ENCODE results near the gene APOBEC3B.
"Not testable (repeated sequence)": the region's sequence is repeated elsewhere in the genome, so short reads cannot be mapped to it uniquely, and the experiment has no call there.

Gene APOBEC3B

DNA sequence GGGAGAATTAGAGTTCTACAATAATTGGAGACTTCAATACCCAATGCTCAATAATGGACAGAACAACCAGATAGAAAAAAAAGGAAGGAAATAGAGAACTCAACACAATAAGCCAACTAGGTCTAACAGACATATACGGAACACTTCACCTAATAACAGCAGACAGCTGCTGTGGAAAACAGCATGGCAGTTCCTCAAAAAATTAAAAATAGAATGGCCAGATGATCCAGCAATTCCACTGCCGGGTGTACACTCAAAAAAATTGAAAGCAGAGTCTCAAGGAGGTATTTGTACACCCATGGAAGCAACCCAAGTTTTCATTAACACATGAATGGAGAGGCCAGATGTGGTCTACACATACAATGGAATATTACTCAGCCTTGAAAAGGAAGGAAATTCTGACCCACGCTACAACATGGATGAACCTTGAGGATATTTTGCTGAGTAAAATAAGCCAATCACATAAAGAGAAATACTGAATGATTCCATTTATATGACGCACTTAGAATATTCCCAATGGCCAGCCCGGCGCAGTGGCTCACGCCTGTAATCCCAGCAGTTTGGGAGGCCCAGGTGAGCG lies 26.2 kb downstream of the APOBEC3B start:
- not testable (repeated sequence) for DNase-seq

DNA sequence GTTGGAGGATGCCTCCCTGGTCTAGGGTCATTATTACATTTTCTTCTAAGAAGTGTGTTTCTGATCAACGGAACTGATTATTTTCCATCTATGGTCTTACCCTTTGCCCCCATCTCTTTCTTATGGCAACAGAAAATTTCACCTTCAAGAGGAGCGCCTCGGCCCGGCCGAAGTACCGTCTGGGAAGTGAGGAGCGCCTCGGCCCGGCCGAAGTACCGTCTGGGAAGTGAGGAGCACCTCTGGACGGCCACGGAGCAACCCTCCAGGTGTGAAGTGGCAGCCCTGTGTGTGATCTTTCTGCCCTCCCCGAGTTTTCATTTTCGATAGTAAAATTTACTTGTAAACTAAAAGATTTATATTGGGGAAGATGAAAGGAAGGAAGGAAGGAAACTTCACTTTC lies 28.8 kb downstream of the APOBEC3B start:
- DNase-seq, result no peak

DNA sequence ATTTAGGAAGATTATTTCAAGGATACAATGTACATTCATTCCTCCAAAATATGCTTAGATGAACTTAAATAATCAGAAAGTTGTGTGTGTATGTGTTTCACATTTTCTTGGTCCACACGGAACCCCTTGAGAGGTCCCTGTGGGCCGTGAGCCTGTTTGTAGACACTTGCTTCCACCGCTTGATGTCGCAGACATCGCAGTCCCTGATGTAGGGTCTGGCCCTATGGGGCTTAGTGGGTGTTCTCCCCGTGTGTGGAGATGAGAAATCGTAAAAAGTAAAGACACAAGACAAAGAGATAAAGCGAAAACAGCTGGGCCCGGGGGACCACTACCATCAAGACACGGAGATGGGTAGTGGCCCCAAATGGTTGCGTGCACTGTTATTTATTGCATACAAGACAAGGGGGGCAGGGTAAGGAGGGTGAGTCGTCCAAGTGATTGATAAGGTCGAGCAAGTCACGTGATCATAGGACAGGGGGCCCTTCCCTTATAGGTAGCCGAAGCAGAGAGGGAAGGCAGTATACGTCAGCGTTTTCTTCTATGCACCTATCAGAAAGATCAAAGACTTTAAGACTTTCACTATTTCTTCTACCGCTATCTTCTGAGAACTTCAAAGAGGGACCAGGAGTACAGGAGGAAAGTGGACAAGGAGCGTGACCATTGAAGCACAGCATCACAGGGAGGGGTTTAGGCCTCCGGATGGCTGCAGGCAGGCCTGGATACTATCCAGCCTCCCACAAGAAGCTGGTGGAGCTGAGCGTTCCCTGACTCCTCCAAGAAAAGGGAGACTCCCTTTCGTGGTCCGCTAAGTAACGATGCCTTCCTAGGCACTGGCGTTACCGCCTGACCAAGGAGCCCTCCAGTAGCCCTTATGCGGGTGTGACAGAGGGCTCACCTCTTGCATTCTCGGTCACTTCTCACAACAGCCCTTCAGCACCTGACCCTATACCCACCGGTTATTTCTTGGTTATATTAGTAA lies 30.7 kb downstream of the APOBEC3B start:
- DNase-seq, result no peak

DNA sequence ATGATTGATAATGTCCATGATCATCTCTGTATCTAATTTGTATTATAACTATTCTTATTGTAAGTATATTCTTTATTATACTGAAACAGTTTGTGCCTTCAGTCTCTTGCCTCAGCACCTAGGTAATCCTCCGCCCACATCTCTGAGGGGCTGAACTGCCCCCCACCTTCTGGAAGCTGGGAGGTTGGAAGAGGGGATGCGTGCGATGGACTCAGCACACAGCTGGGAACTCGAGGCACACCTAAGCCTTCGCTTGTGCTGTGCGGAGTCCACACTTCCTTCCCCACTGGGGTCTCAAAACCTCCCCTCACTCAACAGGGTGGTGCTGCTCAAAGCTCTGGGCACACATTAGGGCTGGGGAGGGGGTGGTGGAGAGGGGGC lies 31.4 kb downstream of the APOBEC3B start:
- not testable (repeated sequence) for DNase-seq

DNA sequence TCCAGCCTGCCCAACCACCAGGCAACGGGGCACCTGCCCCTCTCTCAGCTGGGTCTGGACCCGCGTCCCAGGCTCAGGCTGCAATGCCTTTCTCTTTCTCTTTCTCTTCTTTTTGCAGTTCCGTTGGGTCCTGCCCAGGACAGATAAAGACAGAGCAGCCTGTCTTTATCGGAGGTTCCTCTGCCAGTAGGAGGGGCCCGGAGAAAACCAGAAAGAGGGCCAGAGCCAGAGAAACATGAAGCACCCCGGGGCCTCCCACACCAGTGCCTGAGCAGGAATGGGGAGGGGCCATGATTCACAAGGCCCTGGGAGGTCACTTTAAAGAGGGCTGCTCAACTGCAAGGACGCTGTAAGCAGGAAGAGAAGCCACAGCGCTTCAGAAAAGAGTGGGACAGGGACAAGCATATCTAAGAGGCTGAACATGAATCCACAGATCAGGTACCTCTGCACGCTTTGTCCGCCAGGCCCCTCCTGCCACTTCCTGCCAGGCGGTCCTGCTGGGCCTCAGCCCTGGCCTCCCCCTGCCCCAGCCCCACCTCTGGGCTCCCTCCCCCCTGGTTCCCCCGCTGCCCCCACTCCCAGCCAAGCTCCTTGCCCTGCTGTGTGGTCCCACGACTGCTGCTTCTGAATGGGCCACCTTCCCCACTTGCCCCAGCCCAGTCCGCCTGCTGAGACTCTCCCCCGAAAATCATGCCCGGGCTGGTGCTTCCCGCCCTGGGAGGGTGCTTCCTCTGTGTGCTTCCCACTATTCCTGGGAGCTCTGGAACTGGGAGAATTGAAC lies 32.0 kb downstream of the APOBEC3B start, which contains the start of gene APOBEC3C:
APOBEC3C (plus strand) TSS at position 316 of the 781 bp plus-strand sequence; CDS start at position 422, 106 bp downstream.
- no peak for DNase-seq

DNA sequence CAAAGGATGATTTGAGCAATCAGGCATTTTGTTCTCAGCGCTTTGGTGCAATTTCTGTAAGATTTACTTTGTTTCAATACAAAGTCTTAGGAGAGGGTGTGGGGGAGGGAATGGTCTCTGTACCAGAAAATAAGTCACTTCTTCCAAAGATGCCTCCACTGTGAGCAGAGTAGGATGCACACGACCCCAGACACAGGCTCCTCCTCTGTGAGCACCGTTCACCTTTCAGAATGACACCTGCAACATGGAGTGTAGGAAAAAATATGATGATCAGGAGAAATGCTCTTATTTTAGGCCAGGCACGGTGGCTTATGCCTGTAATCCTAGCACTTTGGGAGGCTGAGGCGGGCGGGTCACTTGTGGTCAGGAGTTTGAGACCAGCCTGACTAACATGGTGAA lies 32.6 kb downstream of the APOBEC3B start:
- not testable (repeated sequence) for DNase-seq

DNA sequence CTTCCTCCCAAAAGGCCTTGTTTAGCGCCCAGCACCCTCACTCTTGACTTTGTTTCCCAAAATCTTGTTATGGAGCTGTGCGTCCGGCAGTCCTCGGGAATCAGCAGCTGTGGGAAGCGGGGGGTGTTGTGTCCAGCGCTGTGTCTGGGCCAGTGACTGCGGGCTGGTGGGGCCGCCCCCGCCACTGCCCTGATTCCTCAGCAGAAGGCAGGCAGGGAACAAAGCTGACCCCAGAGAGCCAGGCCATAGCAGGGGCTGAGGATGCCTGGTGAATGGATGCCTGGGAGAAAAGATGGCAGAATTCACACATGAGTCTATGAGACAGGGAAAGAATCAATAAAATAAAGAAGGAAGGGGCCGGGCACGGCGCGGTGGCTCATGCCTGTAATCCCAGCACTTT lies 34.4 kb downstream of the APOBEC3B start:
- no peak for DNase-seq

DNA sequence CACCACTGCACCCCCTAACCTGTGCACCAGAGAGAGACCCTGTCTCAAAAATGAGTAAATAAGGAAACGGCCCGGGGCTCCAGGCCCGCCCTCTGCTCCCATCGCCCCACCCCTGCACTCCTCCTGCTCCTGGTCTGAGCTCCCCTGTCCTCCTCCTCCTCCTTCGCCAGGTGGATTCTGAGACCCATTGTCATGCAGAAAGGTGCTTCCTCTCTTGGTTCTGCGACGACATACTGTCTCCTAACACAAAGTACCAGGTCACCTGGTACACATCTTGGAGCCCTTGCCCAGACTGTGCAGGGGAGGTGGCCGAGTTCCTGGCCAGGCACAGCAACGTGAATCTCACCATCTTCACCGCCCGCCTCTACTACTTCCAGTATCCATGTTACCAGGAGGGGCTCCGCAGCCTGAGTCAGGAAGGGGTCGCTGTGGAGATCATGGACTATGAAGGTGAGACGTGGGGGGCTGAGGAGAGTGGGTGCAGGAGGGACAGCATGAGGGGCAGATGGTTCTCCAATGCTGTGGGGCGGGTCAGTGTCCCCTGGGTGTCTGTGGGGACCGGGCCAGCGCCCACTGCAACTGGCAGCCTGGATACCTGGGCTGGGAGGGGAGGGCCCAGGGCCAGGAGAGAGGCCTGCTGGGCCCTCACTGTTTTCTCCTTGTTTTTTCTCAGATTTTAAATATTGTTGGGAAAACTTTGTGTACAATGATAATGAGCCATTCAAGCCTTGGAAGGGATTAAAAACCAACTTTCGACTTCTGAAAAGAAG lies 35.6 kb downstream of the APOBEC3B start:
- DNase-seq, result no peak

DNA sequence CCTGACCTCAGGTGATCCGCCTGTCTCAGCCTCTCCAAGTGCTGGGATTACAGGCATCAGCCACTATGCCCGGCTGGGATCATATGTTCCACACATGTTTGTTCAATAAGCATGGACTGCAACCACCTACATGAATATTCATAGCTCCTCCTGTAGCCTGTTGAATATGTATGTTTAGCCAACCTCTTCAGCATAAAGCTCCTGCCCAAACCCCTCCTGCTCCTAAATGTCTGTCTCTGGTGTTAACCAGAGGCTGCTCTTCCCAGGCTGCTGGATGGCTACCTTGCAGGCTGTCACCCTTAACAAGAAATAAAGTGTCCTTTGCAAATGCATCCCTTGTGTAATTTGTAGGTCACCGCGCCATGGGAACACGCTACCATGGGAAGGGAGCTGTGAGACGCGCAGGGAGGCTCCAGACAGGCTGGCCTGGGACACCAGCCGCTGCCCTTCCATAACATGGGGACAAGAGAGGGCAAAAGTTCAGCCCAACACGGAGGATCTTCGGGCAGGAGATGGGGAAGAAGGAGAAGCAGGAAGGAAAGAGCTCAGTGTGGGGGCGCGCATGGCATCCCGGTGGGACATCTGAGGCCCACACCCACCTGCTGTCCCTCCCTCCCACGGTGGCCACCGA lies 38.0 kb downstream of the APOBEC3B start:
- DNase-seq, result not testable (repeated sequence)

DNA sequence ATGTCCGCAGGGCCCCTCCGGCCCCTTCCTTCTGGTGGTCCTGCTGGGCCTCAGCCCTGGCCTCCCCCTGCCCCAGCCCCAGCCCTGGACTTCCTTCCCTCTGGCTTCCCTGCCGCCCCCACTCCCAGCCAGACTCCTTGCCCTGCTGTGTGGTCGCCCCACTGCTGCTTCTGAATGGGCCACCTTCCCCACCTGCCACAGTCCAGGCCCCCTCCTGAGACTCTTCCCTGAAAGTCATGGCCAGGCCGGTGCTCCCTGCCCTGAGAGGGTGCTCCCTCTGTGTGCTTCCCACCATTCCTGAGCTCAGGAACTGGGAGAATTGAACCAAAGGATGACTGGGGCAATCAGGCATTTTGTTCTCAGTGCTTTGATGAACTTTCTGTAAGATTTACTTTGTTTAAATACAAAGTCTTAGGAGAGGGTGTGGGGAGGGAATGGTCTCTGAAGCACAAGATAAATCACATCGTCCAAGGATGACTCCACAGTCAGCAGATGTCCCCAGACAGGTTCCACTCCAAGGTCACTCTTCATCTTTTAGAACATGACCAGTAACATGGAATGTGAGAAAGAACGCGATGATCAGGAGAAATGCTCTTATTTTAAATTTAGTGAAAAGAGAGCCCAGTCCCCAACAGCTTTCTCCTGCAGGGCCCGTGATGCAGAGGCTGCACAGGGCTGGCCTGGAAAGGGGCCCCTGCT lies 39.6 kb downstream of the APOBEC3B start:
- no peak for DNase-seq

DNA sequence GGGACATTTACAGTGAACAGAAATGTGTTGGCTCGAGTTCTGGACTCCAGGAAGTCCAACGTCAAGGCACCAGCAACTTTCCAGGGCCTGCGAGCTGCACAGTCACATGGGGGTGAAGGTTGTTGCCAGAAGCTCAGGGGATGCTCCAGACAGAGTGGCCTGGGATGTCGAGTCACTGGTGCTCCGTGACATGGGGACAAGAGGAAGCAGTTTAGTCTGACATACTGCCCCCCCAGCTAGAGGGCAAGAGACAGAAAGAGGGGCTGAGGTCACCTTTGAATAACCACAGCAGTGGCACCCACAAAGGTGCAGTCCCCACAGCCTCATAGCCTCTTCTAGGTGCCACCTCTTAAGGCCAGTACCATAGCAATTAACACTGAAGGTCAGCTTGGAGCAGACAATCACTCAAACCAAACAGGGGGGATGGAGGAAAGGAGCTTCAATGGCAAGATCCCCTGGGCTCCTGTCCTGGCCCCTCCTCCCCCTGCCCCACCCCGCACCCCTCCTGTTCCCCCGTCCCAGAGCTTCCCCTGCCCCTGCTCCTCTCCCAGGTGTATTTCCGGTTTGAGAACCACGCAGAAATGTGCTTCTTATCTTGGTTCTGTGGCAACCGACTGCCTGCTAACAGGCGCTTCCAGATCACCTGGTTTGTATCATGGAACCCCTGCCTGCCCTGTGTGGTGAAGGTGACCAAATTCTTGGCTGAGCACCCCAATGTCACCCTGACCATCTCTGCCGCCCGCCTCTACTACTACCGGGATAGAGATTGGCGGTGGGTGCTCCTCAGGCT lies 42.6 kb downstream of the APOBEC3B start:
- DNase-seq, result no peak

DNA sequence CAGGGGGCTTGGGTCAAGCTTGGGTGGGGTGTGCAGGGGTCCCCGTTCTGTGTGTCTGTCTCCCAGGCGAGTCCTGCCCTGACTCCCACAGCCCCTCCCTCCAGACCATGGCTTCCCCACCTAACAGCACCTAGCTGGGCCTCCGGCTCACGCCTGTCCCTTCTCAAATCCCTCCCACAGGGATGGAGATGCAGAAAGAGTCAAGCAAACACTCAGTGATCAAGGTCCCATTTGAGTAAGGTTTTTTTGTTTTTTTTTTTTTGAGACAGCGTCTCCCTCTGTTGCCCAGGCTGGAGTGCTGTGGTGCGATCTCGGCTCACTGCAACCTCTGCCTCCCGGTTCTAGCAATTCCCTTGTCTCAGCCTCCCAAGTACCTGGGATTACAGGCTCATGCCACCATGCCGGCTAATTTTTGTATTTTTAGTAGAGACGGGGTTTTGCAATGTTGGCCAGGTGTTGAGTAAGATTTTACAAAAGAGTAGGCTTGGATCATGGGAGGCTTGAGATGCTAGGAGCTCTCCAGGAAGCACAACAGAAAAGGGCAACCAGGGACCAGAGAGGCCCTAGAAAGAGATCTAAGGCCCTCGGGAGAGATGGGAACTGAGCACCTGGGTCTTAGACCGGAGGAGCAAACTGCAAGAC lies 44.5 kb downstream of the APOBEC3B start:
- no peak for DNase-seq

DNA sequence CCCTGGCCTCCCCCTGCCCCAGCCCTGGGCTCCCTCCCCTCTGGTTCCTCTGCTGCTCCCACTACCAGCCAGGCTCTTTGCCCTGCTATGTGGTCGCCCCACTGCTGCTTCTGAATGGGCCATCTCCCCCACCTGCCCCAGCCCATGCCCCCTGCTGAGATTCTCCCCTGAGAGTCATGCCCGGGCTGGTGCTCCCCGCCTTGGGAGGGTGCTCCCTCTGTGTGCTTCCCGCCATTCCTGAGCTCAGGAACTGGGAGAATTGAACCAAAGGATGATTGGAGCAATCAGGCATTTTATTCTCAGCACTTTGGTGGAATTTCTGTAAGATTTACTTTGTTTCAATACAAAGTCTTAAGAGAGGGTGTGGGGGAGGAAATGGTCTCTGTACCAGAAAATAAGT lies 45.6 kb downstream of the APOBEC3B start:
- no peak for DNase-seq

DNA sequence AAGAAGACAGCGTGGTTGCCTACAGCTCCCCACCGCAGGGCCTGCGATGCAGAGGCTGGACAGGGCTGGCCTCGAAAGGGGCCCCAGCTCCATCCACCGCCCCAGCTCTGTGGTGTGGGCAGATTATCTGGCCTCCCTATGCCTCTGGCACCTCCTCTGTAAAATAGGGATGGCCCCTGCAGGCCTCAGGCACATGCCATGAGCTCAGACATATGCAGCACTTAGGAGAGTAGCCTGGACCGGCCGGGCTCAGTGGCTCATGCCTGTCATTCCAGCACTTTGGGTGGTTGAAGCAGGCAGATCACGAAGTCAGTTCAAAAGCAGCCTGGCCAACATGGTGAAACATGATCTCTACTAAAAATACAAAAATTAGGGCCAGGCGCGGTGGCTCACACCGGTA lies 46.1 kb downstream of the APOBEC3B start:
- DNase-seq, result no peak

DNA sequence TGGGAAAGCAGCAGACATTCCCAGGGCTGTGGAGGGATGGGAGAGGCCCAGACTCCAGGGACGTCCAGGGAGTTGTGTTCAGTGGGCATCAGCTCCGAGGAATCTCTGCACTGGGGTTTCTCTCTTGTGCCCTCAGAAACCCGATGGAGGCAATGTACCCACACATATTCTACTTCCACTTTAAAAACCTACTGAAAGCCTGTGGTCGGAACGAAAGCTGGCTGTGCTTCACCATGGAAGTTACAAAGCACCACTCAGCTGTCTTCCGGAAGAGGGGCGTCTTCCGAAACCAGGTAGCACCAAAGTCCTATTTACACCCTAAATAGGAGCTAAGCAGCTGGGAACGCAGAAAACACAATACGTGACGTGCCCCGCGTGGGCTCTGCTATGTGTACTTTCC lies 47.1 kb downstream of the APOBEC3B start:
- no peak for DNase-seq

DNA sequence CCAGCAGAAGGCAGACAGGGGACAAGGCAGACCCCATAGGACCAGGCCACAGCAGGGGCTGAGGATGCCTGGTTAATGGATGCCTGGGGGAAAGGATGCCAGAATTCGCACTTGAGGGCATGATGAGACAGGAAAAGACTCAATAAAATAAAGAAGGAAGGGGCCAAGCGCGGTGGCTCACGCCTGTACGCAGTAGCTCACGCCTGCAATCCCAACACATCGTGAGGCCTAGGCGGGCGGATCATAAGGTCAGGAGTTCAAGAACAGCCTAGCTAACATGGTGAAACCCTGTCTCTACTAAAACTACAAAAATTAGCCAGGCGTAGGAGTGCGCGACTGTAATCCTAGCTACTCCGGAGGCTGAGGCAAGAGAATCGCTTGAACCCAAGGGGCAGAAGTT lies 48.6 kb downstream of the APOBEC3B start:
- no peak for DNase-seq

DNA sequence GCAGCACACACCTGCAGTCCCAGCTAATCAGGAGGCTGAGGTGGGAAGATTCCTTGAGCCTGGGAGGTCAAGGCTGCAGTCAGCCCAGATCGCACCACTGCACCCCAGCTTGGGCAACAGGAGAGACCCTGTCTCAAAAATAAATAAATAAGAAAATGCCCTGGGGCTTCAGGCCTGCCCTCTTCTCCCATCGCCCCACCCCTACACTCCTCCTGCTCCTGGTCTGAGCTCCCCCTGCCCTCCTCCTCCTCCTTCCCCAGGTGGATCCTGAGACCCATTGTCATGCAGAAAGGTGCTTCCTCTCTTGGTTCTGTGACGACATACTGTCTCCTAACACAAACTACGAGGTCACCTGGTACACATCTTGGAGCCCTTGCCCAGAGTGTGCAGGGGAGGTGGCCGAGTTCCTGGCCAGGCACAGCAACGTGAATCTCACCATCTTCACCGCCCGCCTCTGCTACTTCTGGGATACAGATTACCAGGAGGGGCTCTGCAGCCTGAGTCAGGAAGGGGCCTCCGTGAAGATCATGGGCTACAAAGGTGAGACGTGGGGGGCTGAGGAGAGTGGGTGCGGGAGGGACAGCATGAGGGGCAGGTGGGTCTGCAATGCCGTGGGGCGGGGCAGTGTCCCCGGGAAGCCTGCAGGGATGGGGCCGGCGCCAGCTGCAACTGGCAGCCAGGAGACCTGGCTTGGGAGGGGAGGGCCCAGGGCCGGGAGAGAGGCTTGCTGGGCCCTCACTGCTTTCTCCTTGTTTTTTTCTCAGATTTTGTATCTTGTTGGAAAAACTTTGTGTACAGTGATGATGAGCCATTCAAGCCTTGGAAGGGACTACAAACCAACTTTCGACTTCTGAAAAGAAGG lies 49.5 kb downstream of the APOBEC3B start:
- not testable (repeated sequence) for DNase-seq

DNA sequence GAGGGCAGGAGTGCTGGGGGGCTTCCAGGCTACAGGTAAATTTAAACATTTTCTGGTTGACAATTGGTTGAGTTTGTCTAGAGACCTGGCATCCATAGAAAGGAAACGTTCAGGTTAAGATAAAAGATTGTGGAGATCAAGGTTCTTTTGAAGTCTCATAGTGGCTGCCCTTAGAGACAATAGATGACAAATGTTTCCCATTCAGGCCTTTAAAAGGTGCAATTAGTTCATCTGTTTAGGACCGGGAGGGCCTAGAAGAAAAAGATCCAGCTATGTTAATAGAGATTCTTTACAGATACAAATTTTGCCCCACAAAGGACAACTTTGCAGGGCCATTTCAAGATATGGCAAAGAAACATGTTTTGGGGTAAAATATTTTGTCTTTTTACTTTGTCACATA lies 54.9 kb downstream of the APOBEC3B start:
- not testable (repeated sequence) for DNase-seq
